22Rv1 (cell line): ENCODE measurements around the gene KIF3A.

ENCODE experiments used
- ZFX ChIP-seq: fragments of 450-650 bp; IDR thresholded peaks from 2 replicates; pipeline ENCODE4 v1.6.1; 2017; ENCODE audit warnings: antibody characterized with exemption, borderline replicate concordance
- TF ChIP-seq, protein P1 (sequence below): fragments of 450-650 bp; IDR thresholded peaks from 2 replicates; pipeline ENCODE4 v1.5.1; 2017; ENCODE audit warnings: mild to moderate bottlenecking

DNA sequence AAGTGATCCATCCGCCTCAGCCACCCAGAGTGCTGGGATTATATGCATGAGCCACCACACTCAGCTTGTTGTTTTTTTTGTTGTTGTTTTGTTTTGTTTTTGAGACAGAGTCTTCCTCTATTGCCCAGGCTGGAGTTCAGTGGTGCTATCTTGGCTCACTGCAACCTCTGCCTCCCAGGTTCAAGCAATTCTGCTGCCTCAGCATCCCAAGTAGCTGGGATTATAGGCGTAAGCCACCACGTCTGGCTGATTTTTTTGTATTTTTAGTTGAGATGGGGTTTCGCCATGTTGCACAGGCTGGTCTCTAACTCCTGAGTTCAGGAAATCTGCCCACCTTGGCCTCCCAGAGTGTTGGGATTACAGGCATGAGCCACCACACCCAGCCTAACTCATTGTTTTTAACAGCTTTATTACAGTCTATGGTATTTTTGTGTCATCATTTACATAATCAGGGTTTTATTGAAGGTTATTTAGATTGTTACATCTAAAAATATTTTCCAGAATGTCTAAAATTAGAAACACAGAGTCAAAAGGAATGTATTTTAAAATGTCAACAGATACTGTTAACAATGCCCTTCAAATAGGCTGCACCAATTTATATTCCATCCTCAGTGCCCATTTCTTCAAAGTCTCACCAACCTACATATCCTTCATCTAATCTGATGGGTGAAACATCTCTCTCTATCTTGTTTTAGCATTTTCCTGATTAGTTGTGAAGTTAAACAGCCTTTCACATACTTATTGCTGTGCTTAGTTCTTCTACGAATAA, 18.6 kb downstream of the KIF3A start:
- TF ChIP-seq, protein P1, sequence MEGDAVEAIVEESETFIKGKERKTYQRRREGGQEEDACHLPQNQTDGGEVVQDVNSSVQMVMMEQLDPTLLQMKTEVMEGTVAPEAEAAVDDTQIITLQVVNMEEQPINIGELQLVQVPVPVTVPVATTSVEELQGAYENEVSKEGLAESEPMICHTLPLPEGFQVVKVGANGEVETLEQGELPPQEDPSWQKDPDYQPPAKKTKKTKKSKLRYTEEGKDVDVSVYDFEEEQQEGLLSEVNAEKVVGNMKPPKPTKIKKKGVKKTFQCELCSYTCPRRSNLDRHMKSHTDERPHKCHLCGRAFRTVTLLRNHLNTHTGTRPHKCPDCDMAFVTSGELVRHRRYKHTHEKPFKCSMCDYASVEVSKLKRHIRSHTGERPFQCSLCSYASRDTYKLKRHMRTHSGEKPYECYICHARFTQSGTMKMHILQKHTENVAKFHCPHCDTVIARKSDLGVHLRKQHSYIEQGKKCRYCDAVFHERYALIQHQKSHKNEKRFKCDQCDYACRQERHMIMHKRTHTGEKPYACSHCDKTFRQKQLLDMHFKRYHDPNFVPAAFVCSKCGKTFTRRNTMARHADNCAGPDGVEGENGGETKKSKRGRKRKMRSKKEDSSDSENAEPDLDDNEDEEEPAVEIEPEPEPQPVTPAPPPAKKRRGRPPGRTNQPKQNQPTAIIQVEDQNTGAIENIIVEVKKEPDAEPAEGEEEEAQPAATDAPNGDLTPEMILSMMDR: no peak
- TF ChIP-seq ZFX: no peak
